Right lobe of liver (tissue), 6 donors: ENCODE results near the gene ZDBF2. TPM values are rescaled to one million over a fixed set of nuclear protein-coding genes. Genes with fewer than 3 reads are reported as not detected.
"Not testable (repeated sequence)": the region's sequence is repeated elsewhere in the genome, so short reads cannot be mapped to it uniquely, and the experiment has no call there.

Experiments used
- ATAC-seq, 4 donors: fragments of 200-7000 bp; cut with Tn5 transposase; one replicate each; pipeline ENCODE4 v1.9.1; 2020; ENCODE audit warnings: mild to moderate bottlenecking in 4 of 4, moderate library complexity in 4 of 4
- DNase-seq, 3 donors: peaks; one replicate each; pipeline ENCODE4 v3.0.0-alpha.2; 2020
- H3K27ac ChIP-seq, 3 donors: fragments of 200-600 bp; one replicate each; pipeline ENCODE4 v1.8.0; 2022
- H3K27me3 ChIP-seq, 2 donors: fragments of 200-600 bp; one replicate each; pipeline ENCODE4 v1.8.0; 2022
- H3K36me3 ChIP-seq, 4 donors: fragments of 200-600 bp; sonication (generic) in 1 of 4; one replicate each; pipeline versions ENCODE4 v1.5.1 to v1.8.0; 2017 to 2022; ENCODE audit warnings: control low read depth in 1 of 4
- H3K4me1 ChIP-seq, 4 donors: fragments of 200-600 bp; sonication (generic) in 1 of 4; one replicate each; pipeline versions ENCODE4 v1.5.1 to v1.8.0; 2017 to 2022; ENCODE audit warnings: control low read depth in 1 of 4
- H3K4me3 ChIP-seq, 3 donors: fragments of 200-600 bp; one replicate each; pipeline ENCODE4 v1.8.0; 2022
- H3K9me3 ChIP-seq, 4 donors: fragments of 200-600 bp; sonication (generic) in 1 of 4; one replicate each; pipeline versions ENCODE4 v1.5.1 to v1.8.0; 2017 to 2022; ENCODE audit warnings: control low read depth in 1 of 4
- CTCF ChIP-seq, 4 donors: fragments of 200-600 bp in 3 of 4; fragments of 450-650 bp in 1 of 4; IDR thresholded peaks; one replicate each; pipeline versions ENCODE4 v1.5.1 to v1.8.0; 2016 to 2022; ENCODE audit warnings: antibody characterized with exemption in 4 of 4, mild to moderate bottlenecking in 2 of 4
- POLR2A ChIP-seq: fragments of 450-650 bp; IDR thresholded peaks from one replicate; pipeline ENCODE4 v1.6.1; 2017; ENCODE audit warnings: antibody characterized with exemption, mild to moderate bottlenecking
- WGBS: methylation state at CpG from one replicate; pipeline ENCODE4 v1.1.6; 2018; ENCODE audit warnings: low coverage, low lambda C conversion rate; ENCODE audit not compliant: insufficient coverage; ENCODE audit errors: missing lambda C conversion rate; 5-methylcytosine and 5-hydroxymethylcytosine counted together
- intact Hi-C, 2 donors: fragments of 100-400 bp; cut with DNase I; formaldehyde crosslinking; loops; one replicate each; pipeline versions ENCODE4 v1.11.2 to v1.14.1; 2022
- long read RNA-seq: library from polyadenylated mRNA; unstranded; transcript quantifications from one replicate; pipeline ENCODE4 v2.0.0, GENCODE V29; 2019
- total RNA-seq, 6 experiments: library from RNA; depleted of rRNA in 2 of 6; stranded (reverse); fragments of >200 nt in 2 of 6; fragmentation: NEBNext Ultra II Directional in 3 of 6; extraction: Animal tissue kit (Norgen Biotek cat#: 25700) in 3 of 6; gene quantifications; one replicate each; pipeline versions ENCODE4 v1.1.0 to v1.2.4, GENCODE V29; 2016 to 2023
- donor health status: DM: no; HTN: yes; CAD: no.
- donor health status: DM: no; HTN: no; CAD: no.
- donor health status: DM: no; HTN: no; CAD: no.
- donor health status: DM: no; HTN: yes; CAD: no.
- donor health status: DM: no; HTN: yes; CAD: no.

Gene ZDBF2
- 1 to 10 TPM; 2.9 to 6.4 (median 4.3) TPM for total RNA-seq
- long read RNA-seq = 0 reads

- intact Hi-C loops = no loop called here
- peaks cover 0 to 8% (median 0%) of the 10 kb centered on the region in 4 donors for H3K4me1 ChIP-seq
- H3K36me3 ChIP-seq = no peaks in the 10 kb centered on the region
- DNase-seq (peak; percentile 58 to 61 (median 59)), ATAC-seq (peak; percentile 93 to 96 (median 94))
- peak; percentile 47 for TF ChIP-seq POLR2A
- no peak for TF ChIP-seq CTCF (IDR thresholded peaks at IDR 0.05)
- peak within 1 kb of the TSS; percentile 53 to 67 (median 66) for H3K4me3 ChIP-seq
- no peaks in the 10 kb centered on the region for H3K27me3 ChIP-seq
- H3K9me3 ChIP-seq = no peaks in the 10 kb centered on the region
- WGBS = 2% methylated on average over 28 of the region's 104 CpGs
- H3K27ac ChIP-seq = peak within 1 kb of the TSS in 2 of 3 donors; percentile 42 to 43
These were observed at the start of gene ZDBF2 for GRCh38 chr2:206274434-206275311. ZDBF2 (plus strand) TSS chr2:206274663; CDS start chr2:206281850, 7,187 bp downstream.

GRCh38 chr2:206225435-206226232 lies 48.8 kb upstream of the ZDBF2 start:
- DNase-seq (no peak), ATAC-seq (peak in 1 of 4 donors; percentile 23)
- H3K9me3 ChIP-seq = no peaks in the 10 kb centered on the region
- no peaks in the 10 kb centered on the region for H3K27me3 ChIP-seq
- no peaks in the 10 kb centered on the region for H3K36me3 ChIP-seq
- H3K4me3 ChIP-seq = no peak overlapping the region
- 48% methylated on average over 4 of the region's 5 CpGs for WGBS
- intact Hi-C loops = no loop called here
- no peaks in the 10 kb centered on the region for H3K4me1 ChIP-seq
- no peak for TF ChIP-seq CTCF (IDR thresholded peaks at IDR 0.05)
- TF ChIP-seq POLR2A = no peak
- no peak overlapping the region for H3K27ac ChIP-seq

- H3K27ac ChIP-seq, ATAC-seq, DNase-seq, H3K4me3 ChIP-seq, H3K4me1 ChIP-seq, H3K9me3 ChIP-seq, H3K36me3 ChIP-seq, H3K27me3 ChIP-seq, intact Hi-C loops: not testable (repeated sequence)
- WGBS = 65% methylated on average over 7 of the region's 9 CpGs
These were observed 45.8 kb upstream of the ZDBF2 start for GRCh38 chr2:206228636-206229035.

GRCh38 chr2:206229642-206230041 lies 44.8 kb upstream of the ZDBF2 start:
- Histone ChIP-seq H3K27ac (no peak overlapping the region), H3K36me3 (no peaks in the 10 kb centered on the region), H3K4me1 (no peaks in the 10 kb centered on the region), H3K27me3 (no peaks in the 10 kb centered on the region), H3K4me3 (no peak overlapping the region), H3K9me3 (no peaks in the 10 kb centered on the region)
- ATAC-seq (no peak), DNase-seq (no peak)
- intact Hi-C loops = no loop called here
- TF ChIP-seq POLR2A = no peak
- no peak for TF ChIP-seq CTCF (IDR thresholded peaks at IDR 0.05)
